Stimulated activated CD8-positive, alpha-beta memory T cell treated with anti-CD3 and anti-CD28 coated beads, Interleukin-7, amount 100 ng/mL, for 4 hours (primary cell): ENCODE results near the gene RALGPS2.

ENCODE experiments used
- DNase-seq, 2 donors: peaks; one replicate each; pipeline ENCODE4 v3.0.0-alpha.2; 2020; ENCODE audit warnings: low read depth in 2 of 2

The RALGPS2 gene

GRCh38 chr1:178864326-178864725, 139.3 kb downstream of the RALGPS2 start:
- no peak for DNase-seq

GRCh38 chr1:178867670-178868069, 142.6 kb downstream of the RALGPS2 start:
- DNase-seq, result no peak

- DNase-seq, result no peak
Observed at GRCh38 chr1:178868706-178869105, 143.7 kb downstream of the RALGPS2 start.

GRCh38 chr1:178869119-178869697, 144.2 kb downstream of the RALGPS2 start:
- no peak for DNase-seq

GRCh38 chr1:178870221-178870620, 145.2 kb downstream of the RALGPS2 start:
- DNase-seq, result no peak

GRCh38 chr1:178870944-178871343, 145.9 kb downstream of the RALGPS2 start, which contains the start of gene ANGPTL1:
Gene ANGPTL1 (minus strand): TSS chr1:178871077. CDS start chr1:178865776, 5,301 bp downstream.
- no peak for DNase-seq

GRCh38 chr1:178871551-178872320, 146.7 kb downstream of the RALGPS2 start:
- no peak for DNase-seq

- DNase-seq, result no peak
Observed at GRCh38 chr1:178874966-178875365, 149.9 kb downstream of the RALGPS2 start.

DNA sequence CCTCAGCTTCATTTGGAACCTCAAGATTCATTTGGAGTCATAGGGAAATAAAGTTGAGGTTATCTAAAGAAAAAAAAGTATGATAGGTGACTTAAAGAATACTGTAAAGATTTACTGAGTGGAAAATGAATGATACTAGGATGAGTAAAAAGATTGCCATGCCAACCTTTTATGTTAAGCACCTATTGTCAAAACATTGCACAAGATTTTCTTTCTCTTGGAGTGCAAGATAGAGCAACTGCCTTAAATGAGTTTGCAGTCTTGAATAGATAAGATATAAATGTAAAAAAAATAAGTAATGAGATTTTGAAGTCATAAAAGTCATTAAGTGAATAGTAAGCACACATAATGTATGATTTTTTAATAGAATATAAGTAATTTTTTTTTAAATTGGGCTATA, 150.9 kb downstream of the RALGPS2 start:
- DNase-seq, result no peak

GRCh38 chr1:178877896-178878295, 152.9 kb downstream of the RALGPS2 start:
- no peak for DNase-seq

DNA sequence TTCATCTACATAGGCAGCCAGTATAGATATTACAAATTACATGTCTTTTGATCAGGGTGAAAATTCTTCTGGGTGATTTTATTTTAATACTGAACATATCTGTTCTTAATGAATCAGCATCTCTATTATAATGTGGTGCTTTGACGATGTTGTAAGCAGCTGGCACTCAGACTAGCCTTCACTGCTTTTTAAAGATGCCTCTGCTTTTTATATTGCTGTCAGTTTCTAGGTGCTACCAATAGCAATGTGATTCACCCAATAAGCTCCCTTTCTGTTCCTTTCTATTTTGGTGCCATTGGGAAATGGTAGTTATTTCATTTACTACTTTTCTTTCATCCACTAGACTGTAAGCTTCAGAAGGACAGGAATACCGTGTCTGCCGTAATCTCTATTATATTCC, 156.9 kb downstream of the RALGPS2 start:
- DNase-seq, result no peak

DNA sequence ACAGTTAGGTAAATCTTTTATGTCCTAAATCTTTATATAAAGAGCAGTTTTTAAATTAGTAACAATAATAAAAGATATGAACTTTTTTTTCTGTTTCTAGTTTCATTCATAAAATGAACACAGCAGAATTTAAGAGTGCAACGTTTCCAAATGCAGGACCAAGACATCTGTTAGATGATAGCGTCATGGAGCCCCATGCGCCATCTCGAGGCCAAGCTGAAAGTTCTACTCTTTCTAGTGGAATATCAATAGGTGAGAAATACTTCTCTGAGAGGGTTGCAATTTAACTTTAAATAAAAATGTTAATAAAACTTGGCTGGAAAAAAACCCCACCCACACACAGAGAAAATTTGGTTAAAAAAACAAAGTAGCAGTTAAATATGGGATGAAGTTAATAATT, 160.8 kb downstream of the RALGPS2 start:
- DNase-seq, result no peak

DNA sequence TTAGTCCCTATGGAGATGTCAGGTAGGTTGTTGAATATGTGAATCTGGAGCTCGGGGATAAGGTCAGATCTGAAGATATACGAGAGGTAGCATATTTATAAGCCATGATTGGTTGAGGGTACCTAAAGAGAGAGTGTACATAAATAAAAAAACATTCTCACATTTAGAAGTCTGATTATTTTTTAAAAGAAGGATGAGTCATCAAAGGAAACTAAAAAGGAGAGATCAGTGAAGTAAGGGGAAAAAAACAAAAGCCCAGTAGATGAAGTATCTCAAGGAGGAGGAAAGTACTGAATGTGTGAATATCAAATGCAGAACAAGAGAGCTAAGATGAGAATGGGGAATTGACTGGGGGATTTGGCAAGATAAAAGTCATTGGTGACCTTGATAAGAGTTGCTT, 161.5 kb downstream of the RALGPS2 start:
- DNase-seq, result no peak

GRCh38 chr1:178895928-178896327, 170.9 kb downstream of the RALGPS2 start:
- no peak for DNase-seq

GRCh38 chr1:178898401-178898800, 173.4 kb downstream of the RALGPS2 start:
- DNase-seq, result no peak

GRCh38 chr1:178899402-178899801, 174.4 kb downstream of the RALGPS2 start:
- no peak for DNase-seq

GRCh38 chr1:178901482-178902125, 176.6 kb downstream of the RALGPS2 start:
- no peak for DNase-seq

GRCh38 chr1:178908358-178908757, 183.3 kb downstream of the RALGPS2 start:
- no peak for DNase-seq

GRCh38 chr1:178910023-178910422, 185.0 kb downstream of the RALGPS2 start:
- DNase-seq, result no peak

DNA sequence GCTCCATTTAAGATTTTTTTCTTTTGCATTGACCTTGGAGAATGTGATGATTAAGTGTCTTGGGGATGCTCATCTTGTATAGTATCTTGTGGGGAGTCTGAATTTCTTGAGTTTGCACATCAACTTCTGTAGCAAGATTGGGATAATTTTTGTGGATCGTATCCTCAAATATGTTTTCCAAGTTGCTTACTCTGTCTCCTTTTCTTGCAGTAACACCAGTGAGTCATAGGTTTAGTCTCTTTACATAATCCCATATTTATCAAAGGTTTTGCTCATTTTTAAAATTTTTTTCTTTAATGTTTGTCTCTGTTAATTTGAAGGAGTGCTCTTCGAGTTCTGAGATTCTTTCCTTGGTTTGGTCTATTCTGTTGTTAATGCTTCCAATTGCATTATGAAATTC, 187.6 kb downstream of the RALGPS2 start:
- no peak for DNase-seq

DNA sequence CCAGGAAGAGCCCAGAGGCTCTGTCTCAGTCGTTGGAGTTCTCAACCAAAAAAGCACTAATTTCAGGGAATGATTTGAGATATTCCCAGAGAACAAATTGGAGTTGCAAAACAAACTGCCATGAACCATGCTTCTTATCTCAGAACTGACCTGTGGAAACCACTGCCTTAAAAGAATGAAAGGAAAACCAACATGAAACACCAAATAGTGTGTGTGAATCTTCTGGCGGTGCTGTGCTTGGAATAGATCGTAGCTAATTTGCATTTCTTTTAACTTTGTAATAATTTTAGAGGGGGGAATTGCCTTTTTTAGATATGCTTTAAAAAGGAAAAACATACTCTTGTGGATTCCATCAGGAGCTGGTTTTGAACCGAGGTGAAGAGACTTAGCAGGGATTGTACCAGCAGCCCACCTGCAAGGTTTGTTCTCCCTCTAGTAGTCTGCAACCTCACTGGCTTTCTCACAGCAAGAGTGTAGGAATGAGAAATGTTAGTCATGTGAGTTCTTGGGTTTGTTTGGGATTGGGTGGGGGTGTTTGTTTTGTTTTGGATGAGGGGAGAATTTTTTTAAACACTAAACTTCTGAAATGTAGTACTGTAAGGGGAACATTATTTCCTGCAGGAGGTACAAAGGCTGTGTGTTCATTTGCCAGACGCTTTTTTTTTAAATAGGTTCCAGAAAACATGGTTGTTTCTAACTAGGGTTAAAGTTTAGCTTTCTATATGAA, 191.6 kb downstream of the RALGPS2 start:
- no peak for DNase-seq

GRCh38 chr1:178918308-178918707, 193.3 kb downstream of the RALGPS2 start:
- DNase-seq, result no peak
